Epithelial cell of proximal tubule (primary cell): ENCODE measurements around the gene RAD51B. TPM values are rescaled to one million over a fixed set of nuclear protein-coding genes. Genes with fewer than 3 reads are reported as not detected.
"Not testable (repeated sequence)": the region's sequence is repeated elsewhere in the genome, so short reads cannot be mapped to it uniquely, and the experiment has no call there.

Experiments used
- DNase-seq: peaks from one replicate; pipeline ENCODE4 v3.0.0-alpha.2; 2011; ENCODE audit warnings: low read depth
- H3K4me3 ChIP-seq: 2 replicates; pipeline ENCODE4 v1.5.1; 2011; ENCODE audit warnings: low read depth, mild to moderate bottlenecking, low read length
- total RNA-seq: library from RNA; depleted of rRNA; stranded (reverse); fragments of >200 nt; gene quantifications from 2 replicates; pipeline ENCODE4 v1.2.3, GENCODE V29; 2015
- TF ChIP-seq, protein P1 (sequence below): conservative IDR thresholded peaks from 2 replicates; pipeline ENCODE4 v1.5.1; 2012; ENCODE audit warnings: low read depth, mild to moderate bottlenecking, low read length

RAD51B gene
- total RNA-seq, 1 donor from 2014 or later: 6.3 TPM

DNA sequence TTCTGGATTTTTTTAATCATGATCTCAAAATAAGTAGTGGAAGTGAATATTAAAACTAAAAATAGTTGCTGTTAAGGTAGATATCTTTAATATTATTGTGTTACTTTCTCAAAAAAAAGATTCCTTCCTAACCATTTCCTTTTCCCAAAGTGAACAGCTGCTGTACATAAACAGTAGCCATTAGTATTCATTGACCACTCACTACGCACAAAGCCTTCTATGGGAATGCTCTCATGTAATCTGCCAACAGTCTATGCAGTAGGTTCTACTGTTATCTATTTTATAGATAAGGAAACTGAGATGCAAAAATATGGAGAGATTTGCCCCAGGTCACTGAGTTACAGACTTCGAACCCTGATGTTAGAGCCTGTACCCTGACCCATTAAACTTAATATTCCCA, 941.2 kb downstream of the RAD51B start:
- H3K4me3 ChIP-seq: no peak overlapping the region
- TF ChIP-seq, protein P1, sequence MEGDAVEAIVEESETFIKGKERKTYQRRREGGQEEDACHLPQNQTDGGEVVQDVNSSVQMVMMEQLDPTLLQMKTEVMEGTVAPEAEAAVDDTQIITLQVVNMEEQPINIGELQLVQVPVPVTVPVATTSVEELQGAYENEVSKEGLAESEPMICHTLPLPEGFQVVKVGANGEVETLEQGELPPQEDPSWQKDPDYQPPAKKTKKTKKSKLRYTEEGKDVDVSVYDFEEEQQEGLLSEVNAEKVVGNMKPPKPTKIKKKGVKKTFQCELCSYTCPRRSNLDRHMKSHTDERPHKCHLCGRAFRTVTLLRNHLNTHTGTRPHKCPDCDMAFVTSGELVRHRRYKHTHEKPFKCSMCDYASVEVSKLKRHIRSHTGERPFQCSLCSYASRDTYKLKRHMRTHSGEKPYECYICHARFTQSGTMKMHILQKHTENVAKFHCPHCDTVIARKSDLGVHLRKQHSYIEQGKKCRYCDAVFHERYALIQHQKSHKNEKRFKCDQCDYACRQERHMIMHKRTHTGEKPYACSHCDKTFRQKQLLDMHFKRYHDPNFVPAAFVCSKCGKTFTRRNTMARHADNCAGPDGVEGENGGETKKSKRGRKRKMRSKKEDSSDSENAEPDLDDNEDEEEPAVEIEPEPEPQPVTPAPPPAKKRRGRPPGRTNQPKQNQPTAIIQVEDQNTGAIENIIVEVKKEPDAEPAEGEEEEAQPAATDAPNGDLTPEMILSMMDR: no peak
- no peak for DNase-seq

DNA sequence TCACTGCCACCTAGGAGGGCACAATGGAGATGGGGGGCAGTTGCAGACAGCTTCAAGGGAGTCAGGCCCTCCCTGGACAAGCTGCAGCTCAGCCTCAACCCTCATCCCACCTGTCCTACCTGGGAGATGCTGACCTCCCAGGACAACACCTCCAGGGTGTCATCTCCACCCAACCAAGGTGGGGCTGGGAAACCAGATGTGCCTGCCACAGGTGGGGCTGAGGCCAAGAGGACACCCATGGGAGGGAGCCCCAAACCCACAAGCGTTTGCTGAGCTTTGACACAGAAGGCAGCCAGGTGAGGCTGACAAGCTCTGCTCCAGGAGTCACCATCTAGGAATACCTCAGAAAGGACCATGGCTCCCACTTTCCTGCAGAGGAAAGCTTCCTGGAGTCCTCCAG, 941.8 kb downstream of the RAD51B start:
- TF ChIP-seq, protein P1: no peak
- no peak overlapping the region for H3K4me3 ChIP-seq
- DNase-seq: no peak

DNA sequence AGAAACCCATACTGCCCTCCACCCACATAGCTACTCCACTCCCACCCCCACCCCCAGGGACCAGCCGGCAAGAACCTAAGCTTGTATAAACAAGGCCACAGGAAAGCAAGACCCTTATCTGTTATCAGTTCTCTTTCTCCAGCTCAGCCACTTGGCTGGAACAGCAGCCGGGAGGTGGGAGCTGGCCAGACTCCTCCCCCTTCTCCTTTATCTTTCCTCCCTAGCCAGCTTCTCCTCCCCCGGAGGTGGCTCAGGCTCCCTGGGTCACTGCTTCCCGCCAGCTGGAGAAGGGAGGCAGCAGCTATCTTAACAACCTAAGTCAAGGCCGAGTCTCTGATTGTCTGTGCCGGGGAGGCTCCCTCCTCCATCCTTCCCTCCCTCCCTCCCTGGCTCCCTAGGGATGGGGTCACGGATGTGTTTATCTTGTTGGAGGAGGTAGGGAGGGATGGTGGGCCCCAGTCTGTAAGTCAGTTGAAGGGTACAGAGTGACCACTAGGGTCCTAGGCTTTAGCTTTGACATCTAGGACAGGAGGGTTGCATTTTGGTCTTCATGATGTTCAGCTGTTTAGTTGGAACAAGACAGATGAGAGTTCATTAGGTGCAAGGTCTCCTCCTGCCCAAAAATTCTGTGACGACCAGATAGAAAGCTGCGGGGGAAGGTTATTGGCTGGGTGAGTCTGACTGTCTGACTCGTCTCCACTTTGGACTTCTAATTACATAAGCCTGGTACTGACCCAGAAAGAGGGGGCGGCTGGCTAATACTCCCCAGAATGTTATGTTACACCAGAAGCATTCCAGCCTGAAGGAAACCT, 943.6 kb downstream of the RAD51B start:
- no peak overlapping the region for H3K4me3 ChIP-seq
- no peak for DNase-seq

DNA sequence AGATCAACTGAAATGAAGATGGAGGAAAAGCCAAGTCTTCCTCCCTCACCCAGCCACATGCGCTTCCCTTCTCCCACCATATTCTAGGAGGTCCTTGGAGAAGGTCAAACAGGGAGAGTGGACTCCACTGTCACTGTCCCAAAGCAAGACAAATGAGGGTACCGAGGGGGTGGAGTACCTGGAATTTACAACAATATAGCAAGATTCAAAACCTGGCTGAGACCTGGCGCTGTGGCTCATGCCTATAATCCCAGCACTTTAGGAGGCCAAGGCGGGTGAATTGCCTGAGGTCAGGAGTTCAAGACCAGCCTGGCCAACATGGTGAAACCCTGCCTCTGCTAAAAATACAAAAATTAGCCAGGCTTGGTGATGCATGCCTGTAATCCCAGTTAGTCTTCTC, 944.3 kb downstream of the RAD51B start:
- not testable (repeated sequence) for DNase-seq, H3K4me3 ChIP-seq

More for the DNA sequence above, 943.6 kb downstream of the RAD51B start:
- TF ChIP-seq, protein P1: no peak

DNA sequence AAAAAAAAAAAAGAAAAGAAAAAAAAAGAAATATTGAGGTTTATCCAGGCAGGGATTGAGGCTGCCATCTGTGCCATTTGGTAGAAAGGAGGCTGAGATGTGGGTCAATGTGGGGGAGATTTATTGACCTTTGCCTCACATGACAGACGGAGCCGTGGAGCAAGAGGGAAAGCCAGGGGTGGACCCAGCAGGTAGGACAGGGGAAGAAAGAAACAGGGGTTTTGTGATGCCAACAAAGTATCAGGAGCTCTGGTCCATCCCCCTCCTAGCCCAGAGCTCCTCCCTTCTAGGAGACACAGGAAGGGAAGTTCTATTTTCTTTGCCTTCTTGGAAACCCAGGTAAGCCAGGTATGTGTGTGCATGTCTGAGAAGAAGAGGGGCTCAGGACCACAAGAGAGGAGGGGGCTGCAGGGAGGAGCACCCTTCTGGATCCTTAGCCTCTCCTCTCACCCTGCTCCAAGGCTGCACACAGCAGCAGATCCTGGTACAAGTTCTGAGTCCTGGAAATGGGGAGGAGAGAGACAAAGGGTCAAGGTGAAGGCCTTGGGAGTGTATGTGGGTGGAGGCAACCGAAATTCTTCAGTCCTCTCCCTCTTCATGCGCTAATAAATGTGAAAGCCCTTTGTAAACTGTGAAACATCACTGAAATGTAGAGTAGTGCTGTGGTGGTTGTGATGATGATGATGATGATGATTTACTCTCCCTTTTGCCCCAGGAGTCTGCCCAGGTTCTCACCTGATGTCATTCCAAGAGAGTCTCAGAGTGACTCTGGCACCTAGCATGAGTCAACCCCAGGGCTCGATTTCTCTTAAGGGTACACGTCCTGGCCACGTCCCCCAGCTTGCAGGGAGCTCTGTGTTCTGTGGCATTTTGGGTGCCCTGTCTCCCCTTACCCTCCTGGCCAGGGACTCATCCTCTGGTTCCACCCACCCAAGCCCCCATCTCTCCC, 947.0 kb downstream of the RAD51B start:
- TF ChIP-seq, protein P1: no peak
- no peak for DNase-seq
- no peak overlapping the region for H3K4me3 ChIP-seq

DNA sequence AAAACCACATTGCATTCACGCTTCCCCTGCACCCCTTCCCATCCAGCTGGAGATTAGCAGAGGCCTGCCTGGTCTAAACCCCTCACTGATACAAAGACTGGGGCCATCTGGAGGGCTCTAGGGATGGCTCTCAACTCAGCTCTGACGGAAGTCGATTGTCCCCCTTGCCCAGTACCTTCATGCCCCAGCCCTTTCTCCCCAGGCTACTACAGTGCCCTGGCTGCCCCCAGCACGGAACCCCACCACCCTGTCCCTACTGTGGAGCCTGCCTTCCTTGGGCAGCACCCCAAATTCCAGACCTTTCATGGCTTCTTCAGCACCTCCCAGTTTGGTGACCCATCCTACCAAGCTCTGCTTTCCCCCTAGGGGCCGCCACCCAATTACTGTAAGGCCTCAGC, 947.7 kb downstream of the RAD51B start:
- TF ChIP-seq, protein P1: no peak
- DNase-seq: no peak

DNA sequence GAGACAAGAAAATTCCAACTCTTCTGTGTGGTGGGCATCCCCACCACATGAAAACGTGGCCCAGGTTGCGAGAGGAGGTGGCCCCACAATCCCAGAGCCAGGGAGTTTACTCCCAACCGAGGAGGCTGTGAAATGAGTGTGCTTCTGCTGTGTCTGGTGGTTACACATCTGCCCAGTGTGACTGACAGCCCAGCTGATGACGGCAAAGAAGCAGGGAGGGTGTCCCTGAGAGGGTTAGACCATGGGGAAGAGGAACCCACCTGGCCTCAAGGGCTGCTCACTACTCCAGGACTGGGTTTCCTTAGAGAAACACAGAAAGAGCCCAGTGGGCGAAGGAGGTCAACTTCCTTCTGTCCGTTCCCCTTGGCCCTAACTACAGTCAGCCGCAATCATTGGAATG, 948.7 kb downstream of the RAD51B start:
- no peak for DNase-seq
- TF ChIP-seq, protein P1: no peak
- H3K4me3 ChIP-seq: no peak overlapping the region

More for the DNA sequence above, 947.7 kb downstream of the RAD51B start:
- no peak overlapping the region for H3K4me3 ChIP-seq
